A549 (cell line): Measurements from ENCODE around the gene C2orf80. TPM values are rescaled to one million over a fixed set of nuclear protein-coding genes. Genes with fewer than 3 reads are reported as not detected.

Source experiments
- ATAC-seq, 2 experiments: fragments of 200-7000 bp in 1 of 2; fragments of >200 bp in 1 of 2; cut with Nextera tagmentation in 1 of 2; cut with Tn5 transposase in 1 of 2; 3 replicates each; pipeline versions ENCODE4 v1.8.0 to v1.9.1; 2018 to 2020; ENCODE audit warnings: mild to moderate bottlenecking in 1 of 2, moderate library complexity in 1 of 2
- CTCF ChIA-PET: fragments of 300-600 bp; sonication (Branson Sonifier 250); formaldehyde crosslinking; extraction: SDS; loops from one replicate; lab custom pipeline; 2021; ENCODE audit warnings: antibody characterized with exemption, inconsistent platforms; lab: Yijun Ruan, JAX
- POLR2A ChIA-PET: fragments of 350-600 bp; formaldehyde crosslinking; extraction: SDS; loops from one replicate; lab custom pipeline; 2021; ENCODE audit warnings: antibody characterized with exemption, inconsistent platforms; lab: Yijun Ruan, JAX
- DNase-seq, 2 experiments: peaks; one replicate each; pipeline versions ENCODE4 v3.0.0 to v3.0.0-alpha.2; 2011 to 2016; ENCODE audit warnings: low read depth in 1 of 2, low spot score in 1 of 2
- FAIRE-seq: peaks from 2 replicates; lab custom pipeline; 2011; peaks lifted over from hg19 to GRCh38; lab: Jason Lieb, UNC
- H3K27ac ChIP-seq, 2 experiments: fragments of >200 bp; sonication (Bioruptor Twin); formaldehyde crosslinking; 3 replicates each; pipeline ENCODE4 v1.5.1; 2016 to 2017
- H3K4me1 ChIP-seq: fragments of >200 bp; sonication (Bioruptor Twin); formaldehyde crosslinking; 3 replicates; pipeline ENCODE4 v1.6.1; 2016
- H3K4me2 ChIP-seq: fragments of >200 bp; sonication (Bioruptor Twin); formaldehyde crosslinking; 3 replicates; pipeline ENCODE4 v1.6.1; 2016
- H3K4me3 ChIP-seq: fragments of >200 bp; sonication (Bioruptor Twin); formaldehyde crosslinking; 3 replicates; pipeline ENCODE4 v1.5.1; 2016
- H3K9me3 ChIP-seq: fragments of >200 bp; sonication (Bioruptor Twin); formaldehyde crosslinking; 3 replicates; pipeline ENCODE4 v1.6.1; 2016
- ATOH8 ChIP-seq: fragments of 250-450 bp; sonication (Bioruptor Pico); IDR thresholded peaks from 2 replicates; pipeline ENCODE4 v1.5.0; 2020; ENCODE audit warnings: low read depth, mild to moderate bottlenecking, moderate library complexity
- CBX2 ChIP-seq: fragments of 200-600 bp; sonication (generic); IDR thresholded peaks from 2 replicates; pipeline ENCODE4 v1.6.1; 2016; ENCODE audit warnings: low read depth, mild to moderate bottlenecking, borderline replicate concordance
- E2F6 ChIP-seq: IDR thresholded peaks from 2 replicates; pipeline ENCODE4 v1.6.1; 2012; ENCODE audit warnings: low read depth, borderline replicate concordance
- ELK1 ChIP-seq: fragments of 150-350 bp; IDR thresholded peaks from 2 replicates; pipeline ENCODE4 v1.6.1; 2014; ENCODE audit warnings: low read depth, mild to moderate bottlenecking, low read length
- ESRRA ChIP-seq: fragments of 150-350 bp; IDR thresholded peaks from 2 replicates; pipeline ENCODE4 v1.6.1; 2014; ENCODE audit warnings: mild to moderate bottlenecking, low read length, borderline replicate concordance
- FOSB ChIP-seq: fragments of 250-450 bp; sonication (Bioruptor Pico); IDR thresholded peaks from 2 replicates; pipeline ENCODE4 v1.5.0; 2020; ENCODE audit warnings: mild to moderate bottlenecking, moderate library complexity
- FOSL2 ChIP-seq, 2 experiments: fragments of 450-650 bp in 1 of 2; fragments of >200 bp in 1 of 2; sonication (Bioruptor Twin) in 1 of 2; formaldehyde crosslinking; IDR thresholded peaks; 2 replicates each; pipeline versions ENCODE4 v1.5.0 to v1.6.1; 2016 to 2020; ENCODE audit warnings: mild to moderate bottlenecking in 1 of 2, moderate library complexity in 1 of 2
- GATA3 ChIP-seq: IDR thresholded peaks from 2 replicates; pipeline ENCODE4 v1.6.1; 2012; ENCODE audit warnings: borderline replicate concordance
- HOXA7 ChIP-seq: fragments of 250-450 bp; sonication (Bioruptor Pico); IDR thresholded peaks from 2 replicates; pipeline ENCODE4 v1.5.0; 2020; ENCODE audit warnings: mild to moderate bottlenecking, moderate library complexity
- MYC ChIP-seq: IDR thresholded peaks from 2 replicates; pipeline ENCODE4 v1.6.1; 2012; ENCODE audit warnings: mild to moderate bottlenecking, inconsistent platforms, low read length, improper control_type of control experiment, borderline replicate concordance
- PBX3 ChIP-seq: IDR thresholded peaks from 2 replicates; pipeline ENCODE4 v1.6.1; 2012
- PHF8 ChIP-seq: fragments of 200-600 bp; sonication (generic); IDR thresholded peaks from 2 replicates; pipeline ENCODE4 v1.6.1; 2016; ENCODE audit warnings: low read depth, mild to moderate bottlenecking, antibody characterized with exemption, moderate library complexity, borderline replicate concordance
- POLR2A ChIP-seq: IDR thresholded peaks from 2 replicates; pipeline ENCODE4 v1.6.1; 2012; ENCODE audit warnings: mild to moderate bottlenecking, low read length
- RNF2 ChIP-seq: fragments of 200-600 bp; sonication (generic); IDR thresholded peaks from 2 replicates; pipeline ENCODE4 v1.6.1; 2016; ENCODE audit warnings: low read depth, mild to moderate bottlenecking, antibody characterized with exemption, moderate library complexity, borderline replicate concordance
- SMC3 ChIP-seq: fragments of >200 bp; sonication (Bioruptor Twin); formaldehyde crosslinking; IDR thresholded peaks from 3 replicates; pipeline ENCODE4 v1.6.1; 2018; ENCODE audit warnings: inconsistent platforms
- SREBF2 ChIP-seq: fragments of 450-650 bp; IDR thresholded peaks from 2 replicates; pipeline ENCODE4 v1.6.1; 2014; ENCODE audit warnings: mild to moderate bottlenecking, moderate library complexity
- USF2 ChIP-seq: fragments of 450-650 bp; IDR thresholded peaks from 2 replicates; pipeline ENCODE4 v1.6.1; 2014; ENCODE audit warnings: antibody characterized with exemption
- ZC3H11A ChIP-seq: fragments of 450-650 bp; IDR thresholded peaks from 2 replicates; pipeline ENCODE4 v1.6.1; 2014; ENCODE audit warnings: antibody characterized with exemption, mild to moderate bottlenecking
- ZFP36 ChIP-seq: fragments of 450-650 bp; IDR thresholded peaks from 2 replicates; pipeline ENCODE4 v1.6.1; 2014; ENCODE audit warnings: borderline replicate concordance; ENCODE audit not compliant: partially characterized antibody
- ZSCAN20 ChIP-seq: fragments of 250-450 bp; sonication (Bioruptor Pico); IDR thresholded peaks from 2 replicates; pipeline ENCODE4 v1.8.0; 2022; ENCODE audit warnings: mild to moderate bottlenecking, moderate library complexity
- whole genome bisulfite sequencing: methylation state at CpG from one replicate; pipeline ENCODE4 v1.1.6; 2017; ENCODE audit errors: missing lambda C conversion rate; 5-methylcytosine and 5-hydroxymethylcytosine counted together
- polyA plus RNA-seq, 4 experiments: library from polyadenylated mRNA; depleted of rRNA in 3 of 4; stranded (reverse); fragments of >200 nt; fragmentation: RNase III in 1 of 4; extraction: RNeasy Plus Mini Kit Qiagen cat#74134 plus additional on column Dnase treatment in 1 of 4; gene quantifications; 2 replicates in 3 of 4; 3 replicates in 1 of 4; pipeline ENCODE4 v1.2.3, GENCODE V29; 2011 to 2017

The C2orf80 gene
- polyA plus RNA-seq, 2 of the 4 experiments (the other 2 are of a cell fraction): not detected

GRCh38 chr2:208142925-208143799, 46.7 kb downstream of the C2orf80 start:
- no peak overlapping the region for H3K4me2 ChIP-seq
- TF ChIP-seq ZSCAN20 (no peak), PBX3 (no peak), GATA3 (no peak), ESRRA (no peak), SREBF2 (no peak), ELK1 (no peak), FOSB (CRISPR knock-in tag) (no peak), FOSL2 (IDR thresholded peaks at IDR 0.05) (no peak), FOSL2 (CRISPR knock-in tag; IDR thresholded peaks at IDR 0.05) (no peak), SMC3 (no peak), USF2 (no peak), HOXA7 (CRISPR knock-in tag) (no peak)
- FAIRE-seq (no peak), ATAC-seq (no peak; a peak in 1 of 6 replicates), DNase-seq (no peak)
- no peaks in the 10 kb centered on the region for H3K4me1 ChIP-seq
- 75% methylated on average over 14 of the region's 14 CpGs for WGBS
- no peak overlapping the region for H3K4me3 ChIP-seq
- H3K9me3 ChIP-seq: no peaks in the 10 kb centered on the region
- POLR2A ChIA-PET: no interaction called here
- no peak overlapping the region for H3K27ac ChIP-seq
- CTCF ChIA-PET: interaction anchor here (0.6 to 2.2 kb wide), 6 partner anchors 13 to 247 kb away, joined by 3 to 11 read pairs (median 4); no protein-coding TSS in a partner anchor

GRCh38 chr2:208142240-208142924, 47.4 kb downstream of the C2orf80 start:
- FAIRE-seq (no peak), ATAC-seq (no peak; a peak in 1 of 6 replicates)
- POLR2A ChIA-PET: no interaction called here
- H3K27ac ChIP-seq: no peak overlapping the region
- H3K4me2 ChIP-seq: no peak overlapping the region
- no peaks in the 10 kb centered on the region for H3K4me1 ChIP-seq
- TF ChIP-seq RNF2: no peak
- TF ChIP-seq ZFP36: no peak
- TF ChIP-seq E2F6: no peak
- no peak for TF ChIP-seq ATOH8 (CRISPR knock-in tag)
- no peak for TF ChIP-seq MYC
- TF ChIP-seq PHF8: no peak
- no peak for TF ChIP-seq POLR2A
- TF ChIP-seq CBX2: no peak
- TF ChIP-seq ZC3H11A: no peak
- TF ChIP-seq, all 56 proteins: peak for 0
- H3K4me3 ChIP-seq: no peak overlapping the region
- CTCF ChIA-PET: interaction anchor here (1.0 to 2.2 kb wide), 3 partner anchors 33 to 205 kb away, joined by 3 to 11 read pairs (median 4); no protein-coding TSS in a partner anchor
- H3K9me3 ChIP-seq: no peaks in the 10 kb centered on the region
- no peak for DNase-seq
- 58% methylated on average over 8 of the region's 8 CpGs for WGBS
